HG03095 (cell line): Measurements from ENCODE around the gene CYB5RL.
"Not testable (repeated sequence)": the region's sequence is repeated elsewhere in the genome, so short reads cannot be mapped to it uniquely, and the experiment has no call there.

Experiments used
- ATAC-seq: cut with Tn5 transposase; IDR thresholded peaks from one replicate; pipeline ENCODE4 v1.9.1; 2021; ENCODE audit warnings: moderate library complexity; ENCODE audit not compliant: unreplicated experiment

Gene CYB5RL

DNA sequence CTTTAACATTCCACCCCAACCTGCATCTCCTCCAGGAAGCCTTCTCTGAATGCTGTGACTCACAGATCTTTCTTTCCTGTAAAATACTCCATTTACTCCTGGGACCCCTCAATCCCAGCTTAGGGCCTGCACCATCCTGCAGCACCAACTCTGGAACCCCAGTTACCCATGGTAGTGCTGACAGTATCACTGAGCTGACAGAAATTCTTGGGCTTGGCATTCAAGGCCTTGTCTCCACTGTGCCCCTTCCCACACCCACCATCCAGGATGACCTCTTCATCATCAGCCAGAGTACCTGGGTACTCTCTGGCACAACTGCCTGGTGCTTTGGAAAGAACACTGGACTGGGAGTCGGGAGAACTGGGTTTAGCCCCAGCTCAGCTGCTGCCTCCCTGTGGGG is 8.3 kb downstream of the CYB5RL start:
- ATAC-seq: no peak

DNA sequence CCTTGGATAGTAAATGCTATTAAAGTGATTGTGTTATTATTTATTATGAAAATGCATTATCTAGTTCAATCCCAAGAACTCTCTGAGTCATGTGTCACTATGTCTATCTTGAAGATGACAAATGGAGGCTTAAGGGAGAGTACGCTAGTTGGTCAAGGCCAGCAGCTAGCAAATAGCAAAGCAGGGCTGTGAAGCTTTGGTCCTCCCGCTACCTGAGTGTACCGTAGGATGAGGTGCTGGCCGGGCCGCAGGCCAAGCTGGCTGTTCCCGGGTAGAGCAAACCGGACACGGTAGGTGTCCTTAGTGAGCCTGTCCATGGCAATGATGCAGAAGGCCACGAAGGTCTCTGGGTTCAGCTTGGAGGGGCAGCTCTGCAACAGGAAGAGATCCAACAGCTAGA is 9.3 kb downstream of the CYB5RL start:
- no peak for ATAC-seq

DNA sequence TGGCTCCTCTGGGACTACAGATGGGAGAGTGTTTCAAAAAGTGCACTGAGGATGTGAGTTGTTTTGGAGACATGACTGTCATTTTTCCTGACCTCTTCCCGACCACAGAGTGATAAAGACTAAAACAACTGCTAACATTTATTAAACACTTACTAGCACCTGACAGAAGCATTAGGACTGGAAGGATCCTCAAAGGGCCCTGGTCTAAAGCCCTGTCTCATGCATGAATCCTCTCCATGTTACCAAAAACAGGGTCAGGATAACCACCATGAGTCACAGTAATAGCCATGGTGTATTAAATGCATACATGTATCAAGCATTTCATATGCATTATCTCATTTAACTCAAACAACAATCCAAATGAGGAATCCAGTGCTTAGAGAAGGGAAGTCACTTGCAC is 11.5 kb downstream of the CYB5RL start:
- ATAC-seq: no peak

DNA sequence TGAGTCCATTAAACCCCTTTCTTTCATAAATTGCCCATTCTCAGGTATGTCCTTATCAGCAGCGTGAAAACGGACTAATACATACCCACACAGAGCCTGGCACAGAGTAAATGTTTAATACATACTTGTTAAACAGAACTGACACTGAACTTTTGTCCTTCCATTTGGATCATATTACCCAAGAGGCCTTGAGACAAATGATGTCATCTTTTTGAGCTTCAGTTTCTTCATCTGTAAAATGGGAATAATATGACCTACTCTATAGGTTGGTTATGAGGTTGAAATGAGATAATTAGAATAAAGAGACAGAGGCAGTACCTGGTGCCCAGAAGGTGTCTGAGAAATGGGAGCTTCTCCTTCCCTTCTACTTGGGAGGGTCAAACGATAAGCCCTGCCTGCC is 13.8 kb downstream of the CYB5RL start:
- no peak for ATAC-seq

DNA sequence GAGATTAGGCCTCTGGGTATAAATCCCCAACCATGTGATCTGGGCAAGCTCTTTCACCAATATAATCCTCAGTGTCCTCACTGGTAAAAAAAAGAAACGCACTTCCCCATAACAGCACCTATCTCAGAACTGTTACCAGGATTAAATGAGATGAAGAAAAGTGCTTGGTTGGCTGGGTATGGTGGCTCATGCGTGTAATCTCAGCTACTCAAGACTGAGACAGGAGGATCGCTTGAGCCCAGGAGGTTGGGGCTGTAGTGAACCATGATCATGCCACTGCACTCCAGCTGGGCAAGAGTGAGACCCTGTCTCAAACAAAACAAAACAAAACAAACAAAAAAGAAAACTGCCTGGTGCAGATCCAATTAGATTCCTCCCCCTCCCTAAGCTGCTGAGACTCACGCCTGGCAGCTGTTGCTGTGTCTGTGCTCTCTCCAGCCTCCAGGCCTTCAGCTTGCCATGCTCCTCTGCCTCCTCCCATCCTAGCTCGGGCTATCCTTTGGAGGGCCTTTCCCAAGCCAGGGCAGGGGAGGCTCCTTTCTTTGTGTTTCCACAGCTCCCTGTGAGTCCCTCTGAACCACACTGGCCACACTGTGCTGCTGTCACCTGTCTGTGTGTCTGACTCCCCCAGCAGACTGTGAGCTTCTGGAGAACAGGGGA is 19.0 kb downstream of the CYB5RL start:
- no peak for ATAC-seq

DNA sequence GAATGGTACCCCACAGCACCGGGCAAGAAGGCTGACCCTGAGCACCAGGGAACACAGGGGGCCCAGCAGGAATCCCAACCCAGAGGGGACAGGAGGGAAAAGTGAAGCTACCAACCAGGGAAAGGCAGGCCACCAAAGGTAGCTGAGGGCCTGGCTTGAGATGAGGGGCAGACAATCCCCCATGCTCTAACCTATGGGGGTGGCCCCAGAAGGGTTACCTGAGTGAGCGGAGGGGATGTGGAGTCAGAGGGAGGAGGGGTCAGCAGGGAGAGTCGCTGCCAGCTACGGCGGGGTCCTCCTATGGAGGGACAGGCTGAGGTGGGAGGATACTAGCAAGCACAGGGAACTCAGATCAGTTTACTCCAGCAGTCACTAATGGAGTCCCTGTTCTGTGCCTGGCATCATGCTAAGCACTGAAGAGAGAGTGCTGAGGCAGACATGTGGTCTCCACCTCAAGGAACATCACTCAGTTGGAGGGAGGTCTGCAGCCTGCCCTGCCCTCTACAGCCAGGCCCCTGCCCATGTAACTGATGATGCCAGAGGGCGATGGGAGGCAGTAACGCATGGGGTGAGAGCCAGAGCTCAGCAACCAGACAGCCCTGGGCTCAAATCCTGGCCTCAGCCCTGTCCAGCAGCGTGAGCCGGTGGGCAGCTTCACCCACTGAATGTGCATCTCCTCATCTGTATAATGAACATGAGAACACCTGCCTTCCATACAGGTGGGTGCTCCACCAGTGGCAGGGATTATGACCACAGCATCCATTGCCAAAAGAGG is 21.3 kb downstream of the CYB5RL start:
- ATAC-seq: no peak

DNA sequence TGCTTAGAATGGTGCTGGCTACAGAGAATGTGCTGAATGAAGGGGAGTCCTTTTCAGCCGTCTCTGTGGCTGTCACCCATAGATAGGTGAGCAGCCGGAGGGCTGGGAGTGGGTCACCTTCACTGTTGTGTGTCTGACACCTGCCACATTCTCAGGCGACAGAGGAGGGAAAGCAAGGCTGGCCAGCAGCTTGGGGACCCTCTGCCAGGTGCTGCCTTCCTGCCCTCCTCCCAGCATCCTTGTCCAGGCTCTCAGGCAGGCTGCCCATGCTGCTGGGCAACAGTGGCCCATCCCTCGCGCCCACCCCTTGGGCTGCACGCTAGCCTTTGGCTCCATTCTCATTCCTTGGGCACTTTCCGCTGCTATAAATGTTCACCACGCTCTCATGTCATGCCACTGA is 22.1 kb downstream of the CYB5RL start:
- no peak for ATAC-seq

DNA sequence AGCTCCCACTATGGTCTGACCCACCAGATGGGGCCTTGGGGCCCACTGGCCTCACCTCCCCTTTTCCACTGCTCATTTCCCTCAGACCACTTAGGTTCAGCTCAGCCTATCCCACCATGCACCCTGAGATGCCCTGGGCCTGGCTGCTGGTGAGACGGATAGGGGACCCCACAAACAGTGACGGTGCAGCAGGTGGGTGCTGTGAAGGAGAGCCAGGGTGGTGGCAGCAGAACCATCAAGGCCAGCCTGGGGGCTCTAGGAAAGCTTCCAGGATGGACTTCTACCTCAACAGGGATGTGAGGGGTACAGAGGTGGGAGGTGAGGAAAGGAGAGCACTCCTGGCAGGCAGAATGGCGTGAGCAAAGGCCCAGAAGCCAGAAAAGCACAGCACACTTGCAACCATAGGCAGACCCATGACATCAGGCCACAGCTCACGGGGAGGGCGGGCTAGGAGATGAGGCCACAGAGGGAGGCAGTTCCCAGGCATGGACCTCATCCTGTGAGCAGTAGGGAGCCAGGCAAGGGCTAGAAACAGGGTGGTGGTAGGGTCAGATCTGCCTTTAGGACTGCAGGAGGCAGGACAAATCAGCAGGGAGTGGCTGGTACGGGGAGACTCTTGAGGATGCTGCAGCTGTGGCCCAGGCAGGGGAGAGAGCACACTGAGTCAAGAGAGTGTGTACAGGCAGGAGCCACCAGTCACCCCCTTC is 23.1 kb downstream of the CYB5RL start:
- ATAC-seq: no peak

DNA sequence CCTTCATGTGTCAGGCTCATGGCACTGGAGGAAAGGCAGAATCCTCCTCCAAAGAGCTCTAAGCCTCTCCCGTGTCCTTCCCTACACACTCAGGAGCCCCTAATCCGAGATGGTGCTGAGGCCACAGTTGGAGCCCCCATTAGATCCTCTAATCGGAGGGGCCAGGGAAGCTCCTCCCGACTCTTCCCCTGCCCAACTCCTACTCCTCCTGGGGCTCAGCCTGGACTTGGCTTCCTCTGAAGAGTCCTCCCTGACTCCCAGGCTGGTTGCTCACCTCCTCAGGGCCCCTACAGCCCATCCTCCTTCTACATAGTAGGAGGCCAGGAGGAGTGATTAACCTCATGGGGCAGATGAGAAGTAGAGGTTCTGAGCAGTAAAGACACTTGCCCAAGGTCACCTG is 25.7 kb downstream of the CYB5RL start:
- ATAC-seq: no peak

DNA sequence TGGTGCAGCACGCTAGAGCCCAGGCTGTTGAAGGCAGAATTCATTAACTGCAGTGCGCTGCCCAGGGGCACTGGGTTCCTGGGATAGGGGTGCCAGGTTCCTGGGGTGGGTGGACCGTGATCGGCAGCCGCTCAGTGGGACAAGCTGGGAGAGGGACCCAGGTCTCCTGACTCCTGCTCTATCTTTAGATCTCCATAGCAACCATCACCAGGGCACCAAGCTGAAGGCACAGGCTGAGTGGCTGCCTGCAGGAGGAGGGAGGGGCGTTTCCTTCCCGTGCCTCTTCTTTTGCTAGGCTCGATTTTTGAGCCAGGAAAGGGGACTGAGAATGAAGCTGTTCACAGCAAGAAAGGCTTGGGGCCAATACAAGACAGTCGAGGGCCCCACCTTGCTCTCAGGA is 26.1 kb downstream of the CYB5RL start:
- ATAC-seq: no peak

DNA sequence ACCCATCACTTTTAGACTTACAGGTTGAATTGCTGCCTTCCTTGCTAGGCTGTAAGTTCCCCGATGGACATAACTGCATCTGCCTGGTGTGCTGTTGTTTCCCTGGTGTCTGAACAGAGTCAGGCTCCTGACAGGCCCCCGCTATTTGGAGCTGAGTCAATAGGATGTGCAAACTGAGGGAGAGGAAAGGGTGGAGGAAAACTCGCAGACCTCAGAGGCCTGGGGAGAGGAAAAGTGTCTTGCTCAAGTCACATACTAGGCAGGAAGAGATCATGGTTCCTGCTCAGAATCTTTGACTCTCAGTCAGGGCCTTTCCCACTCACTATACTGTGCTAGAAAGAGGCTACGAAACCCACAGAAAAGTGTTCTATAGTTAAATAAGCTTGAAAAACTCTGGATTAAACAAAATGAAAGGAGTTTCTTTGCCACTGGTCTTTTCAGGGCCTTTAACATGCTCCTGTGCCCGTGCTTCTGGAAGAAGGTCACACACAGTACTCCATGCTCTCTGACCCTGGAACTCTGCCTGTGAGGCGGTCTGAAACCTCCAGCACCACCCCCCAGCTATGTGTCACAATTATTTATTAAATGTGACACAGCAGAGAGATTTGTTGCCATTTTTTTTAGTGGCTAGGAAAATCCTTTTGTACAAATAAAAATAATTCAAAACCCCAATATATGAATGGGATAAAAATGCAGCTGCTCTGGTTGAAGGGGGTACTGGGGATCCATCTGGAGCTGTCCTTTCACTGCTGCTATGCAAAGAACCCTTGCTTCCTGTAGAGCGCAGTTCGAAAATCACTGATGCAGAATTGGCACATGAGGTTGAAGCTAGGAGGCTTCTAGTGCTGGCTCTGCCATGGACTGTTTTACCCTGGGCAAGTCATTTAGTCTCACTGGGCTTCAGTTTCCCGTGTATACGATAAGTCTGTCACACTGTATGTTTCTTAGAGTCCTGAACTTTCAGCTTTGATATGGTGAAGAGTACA is 26.9 kb downstream of the CYB5RL start:
- no peak for ATAC-seq

DNA sequence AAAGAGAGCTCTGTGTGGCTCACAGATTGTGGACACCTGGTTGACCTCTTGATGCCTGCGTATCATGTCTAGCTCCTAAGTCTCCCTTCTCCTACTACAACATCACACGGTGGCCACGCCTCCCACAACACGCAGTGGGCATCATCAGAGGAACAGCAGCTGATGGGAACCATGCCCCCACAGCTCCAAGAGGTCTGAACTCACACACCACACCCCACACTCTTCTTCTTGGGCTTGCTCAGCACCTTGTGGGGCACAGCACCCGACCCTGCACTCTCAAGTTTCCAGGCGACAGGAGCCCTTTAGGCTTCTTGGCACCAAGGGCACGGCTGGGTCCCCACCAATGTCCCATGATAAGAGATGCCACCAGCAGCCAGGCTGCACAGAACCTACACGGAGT is 28.2 kb downstream of the CYB5RL start:
- ATAC-seq: no peak

DNA sequence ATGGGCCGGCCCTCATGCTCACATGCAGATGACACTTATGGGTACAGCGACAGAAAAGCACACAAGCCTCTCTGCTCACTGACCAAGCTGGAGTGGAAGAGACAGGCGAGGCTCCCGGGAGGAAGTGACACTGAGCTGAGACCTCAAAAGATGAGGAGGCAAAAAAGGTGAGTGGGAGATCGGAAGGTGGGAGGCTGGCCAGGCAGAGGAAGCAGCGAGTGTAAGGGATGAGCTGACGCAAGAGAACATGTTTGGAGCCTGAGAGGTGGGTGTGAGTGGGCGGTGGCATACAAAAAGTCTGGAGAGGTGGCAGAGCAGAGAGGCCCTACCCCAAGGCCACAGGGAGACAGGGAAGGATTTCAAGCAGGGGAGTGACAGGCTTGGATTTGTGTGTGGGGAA is 28.8 kb downstream of the CYB5RL start:
- ATAC-seq: no peak

DNA sequence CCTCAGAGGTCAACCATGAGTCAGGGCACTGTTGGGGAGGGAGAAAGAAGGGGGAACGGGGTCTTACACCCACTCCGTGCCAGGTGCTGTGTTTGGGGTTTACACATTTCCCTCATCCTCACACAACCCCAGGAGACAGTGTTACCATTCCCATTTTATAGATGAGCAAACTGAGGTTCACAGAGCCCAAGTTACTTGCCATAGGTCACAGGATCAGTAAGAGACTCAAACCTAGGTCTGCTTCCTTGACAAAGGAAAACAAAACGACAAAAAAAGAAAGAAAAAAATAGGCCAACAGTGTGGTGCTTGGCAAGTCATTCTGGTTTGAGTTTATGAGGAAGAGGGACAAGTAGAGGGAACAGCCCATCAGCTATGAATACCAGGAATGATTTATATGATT is 30.8 kb downstream of the CYB5RL start:
- ATAC-seq: no peak

DNA sequence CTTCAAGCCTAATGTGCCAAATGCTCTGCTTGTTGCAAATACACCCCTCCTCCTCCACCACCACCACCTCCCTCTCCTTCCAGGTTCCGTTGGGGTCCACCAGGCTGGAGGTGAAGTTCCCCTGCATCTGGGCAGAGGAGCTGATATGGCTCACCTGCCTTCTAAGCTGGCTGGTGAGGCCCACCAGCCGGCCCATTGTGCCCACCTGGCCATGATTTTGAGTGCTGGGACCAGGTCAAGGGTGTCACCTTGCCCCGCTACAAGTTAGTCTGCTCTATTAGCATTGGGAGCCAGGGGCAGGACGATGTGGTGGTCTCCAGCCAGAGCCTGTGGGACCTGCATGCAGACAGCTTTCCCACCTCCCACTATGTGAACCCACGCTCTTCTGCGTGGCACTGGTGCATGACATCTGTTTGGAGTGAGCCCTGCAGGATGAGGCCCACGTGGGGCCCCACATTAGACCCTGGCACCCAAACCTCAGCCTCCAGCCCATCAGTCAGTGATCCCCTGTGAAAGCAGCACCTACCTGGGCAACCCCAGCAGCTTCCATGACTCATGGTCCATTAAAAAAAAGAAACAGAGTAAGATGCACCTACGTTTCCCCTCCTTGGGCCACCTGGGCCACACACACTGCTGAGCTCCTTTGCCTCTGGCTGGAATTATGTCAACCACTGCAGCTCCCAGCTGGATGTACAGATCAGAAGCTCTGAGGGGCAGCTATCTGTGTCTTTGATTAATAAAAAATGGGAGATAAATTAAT is 31.4 kb downstream of the CYB5RL start:
- ATAC-seq: no peak

DNA sequence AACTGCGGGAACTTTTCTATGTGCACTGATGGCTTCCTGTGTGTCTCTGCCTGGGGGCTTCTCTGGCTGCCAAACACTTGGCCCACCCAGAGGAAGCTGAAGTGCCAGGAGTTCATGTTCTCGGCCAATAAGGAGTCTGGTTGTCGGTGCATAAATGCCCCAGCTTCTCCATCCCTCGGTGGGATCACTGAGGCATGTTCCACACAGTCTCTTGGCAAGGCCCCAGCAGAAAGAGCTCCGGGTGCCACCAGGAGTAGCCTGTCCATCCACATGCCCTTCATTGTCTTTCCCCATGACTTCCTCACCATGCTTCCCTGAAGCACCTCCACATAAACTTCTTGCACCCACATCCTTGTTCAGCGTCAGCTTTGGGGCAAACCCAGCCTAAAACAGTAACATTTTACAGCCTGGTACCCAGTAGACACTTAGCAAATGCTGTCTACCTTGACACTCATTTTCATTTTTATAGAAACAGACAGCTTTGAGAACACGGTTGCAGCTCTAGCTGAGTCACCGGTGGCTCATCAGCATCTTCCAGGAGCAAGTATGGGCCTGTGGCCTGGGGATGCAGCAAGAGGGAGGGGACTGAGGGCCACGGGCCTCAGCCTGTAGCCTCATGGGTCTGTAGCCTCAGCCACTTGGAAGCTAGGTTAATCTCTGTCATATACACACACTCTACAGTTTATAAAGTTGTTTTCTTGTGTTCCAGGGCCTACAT is 32.2 kb downstream of the CYB5RL start:
- ATAC-seq: no peak

DNA sequence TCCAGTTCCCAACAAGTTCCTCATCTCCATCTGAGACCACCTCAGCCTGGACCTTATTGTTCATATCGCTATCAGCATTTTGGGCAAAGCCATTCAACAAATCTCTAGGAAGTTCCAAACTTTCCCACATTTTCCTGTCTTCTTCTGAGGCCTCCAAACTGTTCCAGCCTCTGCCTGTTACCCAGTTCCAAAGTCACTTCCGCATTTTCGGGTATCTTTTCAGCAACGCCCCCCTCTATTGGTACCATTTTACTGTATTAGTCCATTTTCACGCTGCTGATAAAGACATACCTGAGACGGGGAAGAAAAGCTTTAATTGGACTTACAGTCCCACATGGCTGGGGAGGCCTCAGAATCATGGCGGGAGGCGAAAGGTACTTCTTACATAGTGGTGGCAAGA is 33.5 kb downstream of the CYB5RL start:
- not testable (repeated sequence) for ATAC-seq

DNA sequence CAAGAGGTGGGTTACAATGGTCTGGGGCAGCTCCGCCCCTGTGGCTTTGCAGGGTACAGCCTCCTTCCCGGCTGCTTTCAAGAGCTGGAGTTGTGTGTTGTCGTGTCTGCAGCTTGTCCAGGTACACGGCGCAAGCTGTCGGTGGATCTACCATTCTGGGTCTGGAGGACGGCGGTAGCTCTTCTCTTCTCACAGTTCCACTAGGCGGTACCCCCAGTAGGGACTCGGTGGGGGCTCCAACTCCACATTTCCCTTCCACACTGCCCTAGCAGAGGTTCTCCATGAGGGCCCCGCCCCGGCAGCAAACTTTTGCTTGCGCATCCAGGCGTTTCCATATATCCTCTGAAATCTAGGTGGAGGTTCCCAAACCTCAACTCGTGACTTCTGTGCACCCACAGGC is 34.7 kb downstream of the CYB5RL start:
- no peak for ATAC-seq

DNA sequence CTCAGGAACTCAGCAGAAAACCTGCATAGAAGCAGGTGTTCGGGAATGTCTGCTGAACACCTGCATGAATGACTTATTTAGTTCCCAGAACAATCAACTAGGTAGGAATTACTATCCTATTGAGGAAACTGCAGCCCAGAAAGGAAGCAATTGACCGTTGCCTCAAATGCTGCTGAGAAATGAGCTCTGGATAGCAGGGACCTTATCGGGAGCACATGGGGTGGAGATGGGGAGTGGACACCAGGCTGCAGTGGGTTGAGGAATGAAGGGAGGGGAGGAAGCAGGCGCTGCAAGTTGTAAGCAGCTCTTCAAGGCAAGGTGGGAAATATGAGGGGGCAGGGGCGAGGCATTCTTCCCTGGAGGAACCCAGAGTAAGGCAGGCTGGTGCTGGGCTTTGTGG is 36.3 kb downstream of the CYB5RL start:
- ATAC-seq: no peak

DNA sequence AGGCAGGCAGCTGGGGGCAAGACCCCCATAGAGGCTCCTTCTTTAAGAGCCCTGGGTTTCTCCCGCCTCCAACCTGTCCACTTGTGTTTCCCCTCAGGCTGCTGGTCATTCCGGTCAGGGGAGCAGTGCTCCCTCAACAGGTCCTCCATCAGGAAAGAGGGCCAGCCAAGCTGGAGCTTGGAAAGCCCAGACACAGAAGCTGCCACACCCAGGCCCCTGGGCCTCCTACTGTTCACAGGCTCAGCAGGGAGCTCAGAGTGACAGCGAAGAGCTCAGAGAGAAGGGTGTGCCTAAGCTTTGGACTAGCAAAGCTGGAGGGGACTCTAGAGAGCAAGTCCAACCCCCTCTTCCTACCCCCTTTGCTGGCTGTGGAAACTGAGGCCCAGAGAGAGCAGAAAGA is 36.8 kb downstream of the CYB5RL start:
- ATAC-seq: no peak
